ENCODE results near the gene BTBD18.

Gene BTBD18

DNA sequence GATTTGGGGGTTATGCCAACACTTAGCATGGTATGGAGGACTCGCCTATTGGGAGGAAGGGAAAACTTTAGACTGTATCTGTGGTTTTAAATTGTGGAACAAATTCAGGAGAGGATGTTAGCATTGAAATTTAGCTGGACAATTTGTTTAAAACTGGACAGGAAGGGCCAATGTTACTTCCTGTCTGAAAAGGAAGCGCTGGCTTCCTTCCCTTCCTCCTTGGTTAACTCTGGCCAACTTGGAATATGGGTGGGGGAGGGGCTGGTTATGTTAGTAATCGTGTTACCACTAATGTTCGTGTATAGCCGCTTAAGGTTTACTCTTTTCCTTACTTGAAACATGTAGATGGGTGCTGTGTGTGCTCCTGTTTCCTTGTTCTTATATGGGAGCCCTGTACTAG, 23.9 kb upstream of the BTBD18 start:
- DNase-seq = no peak

- DNase-seq = peak; percentile 32
These were observed 21.5 kb upstream of the BTBD18 start for GRCh38 chr11:57773026-57773598.

DNA sequence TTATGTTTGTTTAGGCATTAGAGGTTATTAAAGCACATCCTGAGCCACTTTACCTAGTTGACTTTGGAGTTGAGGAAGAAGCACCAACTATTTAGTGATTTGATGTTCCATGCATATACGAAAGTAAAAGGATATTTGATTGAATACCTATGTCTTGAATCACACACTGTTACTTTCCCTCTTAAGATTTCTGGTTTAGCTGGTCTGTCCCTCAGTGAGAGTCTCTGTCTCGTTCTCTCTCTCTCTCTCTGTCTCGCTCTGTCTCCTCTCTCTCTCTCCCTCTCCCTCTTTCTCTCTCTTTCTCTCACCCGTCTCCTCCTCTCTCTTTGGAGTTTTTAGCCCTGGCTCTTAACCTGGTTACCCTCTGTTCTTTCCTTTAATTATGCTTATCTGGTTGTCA, 20.9 kb upstream of the BTBD18 start:
- peak; percentile 9 for DNase-seq

DNA sequence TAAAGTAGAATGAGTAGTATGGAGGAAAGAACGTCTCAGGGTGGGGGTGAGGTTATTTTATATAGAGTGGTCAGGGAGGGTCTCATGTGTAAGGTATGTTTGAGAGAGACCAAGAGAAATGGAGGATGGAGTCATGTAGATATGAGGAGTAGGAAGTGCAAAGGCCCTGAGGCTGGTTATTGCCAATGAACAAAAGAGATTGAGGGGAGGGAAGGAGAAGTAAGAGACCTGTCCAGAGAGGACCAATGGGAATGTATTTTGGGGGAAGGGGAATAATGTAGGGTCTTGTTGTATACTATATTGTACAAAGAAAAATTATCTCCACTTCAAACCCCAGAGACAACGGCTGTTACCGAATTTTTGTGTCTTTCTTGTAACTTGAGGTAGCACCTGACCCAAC, 19.7 kb upstream of the BTBD18 start:
- no peak for DNase-seq

DNA sequence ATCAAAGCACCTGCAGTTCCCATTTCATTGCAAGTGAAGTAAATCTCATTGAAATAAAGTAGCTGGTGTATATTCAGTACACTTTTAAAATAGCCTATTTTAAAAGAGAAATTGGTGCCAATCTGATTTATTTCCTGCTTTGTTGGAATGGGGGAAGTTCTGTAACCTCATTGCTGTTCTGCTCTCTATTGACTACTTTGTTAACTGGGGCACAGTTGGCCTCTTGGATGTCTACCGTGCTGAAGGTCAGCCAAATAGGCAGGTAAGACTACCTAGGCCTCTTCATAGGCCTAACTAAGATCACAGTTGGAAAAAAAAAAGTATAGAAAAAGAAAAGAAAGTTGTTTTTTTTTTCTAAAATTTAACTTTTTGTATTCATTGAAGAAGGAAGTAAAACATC, 19.2 kb upstream of the BTBD18 start:
- DNase-seq = no peak

DNA sequence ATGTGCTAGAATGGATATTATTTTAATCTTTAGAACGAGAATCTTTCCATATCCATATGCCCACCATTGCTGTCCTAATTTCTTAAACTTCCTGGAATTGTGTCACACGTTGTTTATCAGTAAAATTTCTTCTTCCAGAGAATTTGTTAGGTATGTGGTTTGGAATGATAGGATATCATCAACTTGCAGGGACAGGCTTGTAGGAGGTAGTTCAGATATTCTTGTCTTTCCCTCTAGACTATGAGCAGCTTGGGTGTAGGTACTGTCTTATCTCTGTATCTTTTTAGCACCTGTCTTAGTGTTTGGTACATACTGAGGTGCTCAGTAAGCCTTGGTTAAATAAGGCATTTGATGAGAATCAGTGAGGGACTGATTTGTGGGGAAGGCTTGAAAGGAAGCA, 13.4 kb upstream of the BTBD18 start:
- no peak for DNase-seq

DNA sequence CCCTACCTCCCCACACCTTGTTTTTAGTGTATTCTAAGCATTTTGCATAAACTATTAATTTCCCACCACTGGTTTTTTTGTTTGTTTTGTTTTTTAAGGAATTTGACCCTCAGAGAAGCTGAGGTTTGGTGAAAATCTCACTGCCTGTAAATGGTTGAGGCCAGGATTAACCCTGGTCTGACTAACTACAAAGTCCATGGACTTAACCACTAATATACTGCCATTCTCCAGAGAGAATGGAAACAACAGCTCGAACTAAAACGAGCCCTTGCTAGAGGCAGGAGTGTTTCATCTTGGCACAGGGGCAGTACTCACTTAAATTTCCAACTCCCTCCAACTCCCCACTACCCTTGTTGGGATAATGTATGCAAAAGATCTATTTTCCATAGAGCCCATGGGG, 12.9 kb upstream of the BTBD18 start:
- no peak for DNase-seq

- DNase-seq = no peak
These were observed 12.4 kb upstream of the BTBD18 start for GRCh38 chr11:57764021-57764420.

GRCh38 chr11:57763568-57763967, 11.9 kb upstream of the BTBD18 start:
- DNase-seq = peak; percentile 41

GRCh38 chr11:57762235-57762861, 10.7 kb upstream of the BTBD18 start:
- no peak for DNase-seq

DNA sequence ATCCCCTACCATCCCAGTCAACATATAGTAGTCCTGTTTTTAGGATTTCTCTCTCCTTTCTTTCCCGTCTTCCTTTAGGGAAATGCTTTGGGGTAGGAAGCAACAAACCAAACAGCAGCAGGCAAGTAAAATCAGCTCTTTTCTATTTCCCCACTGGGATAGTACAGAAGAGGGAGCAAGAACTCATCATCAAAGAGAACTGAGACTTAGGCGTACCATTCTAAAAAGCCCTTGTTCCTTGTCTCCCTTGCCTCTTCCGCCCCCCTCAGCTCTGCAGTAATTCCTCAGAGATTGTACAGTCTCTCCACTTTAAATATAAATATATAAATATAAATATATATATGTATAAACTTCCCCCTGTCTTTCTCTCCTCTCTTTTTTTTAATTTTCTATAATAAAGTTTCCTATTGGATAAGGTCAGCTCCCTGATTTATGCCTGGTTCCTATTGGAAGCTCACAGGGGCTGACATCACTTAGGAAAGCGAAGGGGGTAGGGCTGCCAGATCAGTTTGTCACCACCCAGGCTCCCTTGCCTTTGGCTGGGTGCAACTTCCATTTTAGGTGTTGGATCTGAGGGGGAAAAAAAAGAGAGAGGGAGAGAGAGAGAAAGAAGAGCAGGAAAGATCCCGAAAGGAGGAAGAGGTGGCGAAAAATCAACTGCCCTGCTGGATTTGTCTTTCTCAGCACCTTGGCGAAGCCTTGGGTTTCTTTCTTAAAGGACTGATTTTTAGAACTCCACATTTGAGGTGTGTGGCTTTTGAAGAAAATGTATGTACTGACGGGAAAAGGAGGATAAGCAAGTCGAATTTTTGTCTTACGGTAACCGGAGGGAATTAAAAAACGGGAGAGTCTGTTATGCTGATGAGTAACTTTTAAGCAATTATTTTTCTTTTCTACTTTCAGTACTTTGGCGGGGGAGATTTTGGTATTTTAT, 9.9 kb upstream of the BTBD18 start, which contains the start of gene CTNND1:
TSS of gene CTNND1 (plus strand) at position 502 of the 934 bp plus-strand sequence. CDS start 29,677 bp downstream, outside the sequence.
- peak; percentile 94 for DNase-seq

- DNase-seq = no peak
These were observed 6.6 kb upstream of the BTBD18 start for GRCh38 chr11:57758174-57758573.

DNA sequence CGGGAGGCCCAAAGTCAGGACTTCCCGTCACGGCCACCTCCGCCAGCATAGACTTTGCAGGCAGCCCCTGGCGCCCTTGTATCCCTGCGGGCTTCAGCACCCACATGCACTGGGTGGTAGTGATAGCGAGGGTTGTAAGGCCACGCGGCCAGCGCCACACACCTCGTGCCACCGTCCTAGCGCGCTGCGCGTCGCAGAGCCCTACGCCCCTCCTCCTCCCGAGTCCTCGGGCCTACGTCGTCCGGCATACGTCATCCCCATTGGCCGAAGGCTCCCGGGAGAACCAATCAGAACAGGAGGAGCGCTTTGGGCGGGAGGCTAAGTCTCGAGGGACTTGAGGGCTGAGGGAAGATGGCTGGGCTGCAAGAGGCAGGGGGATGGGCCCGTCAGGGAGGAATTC, 1.3 kb upstream of the BTBD18 start:
- no peak for DNase-seq

GRCh38 chr11:57751176-57751575, 443 bp downstream of the BTBD18 start:
- peak; percentile 6 for DNase-seq

GRCh38 chr11:57746920-57747319, 4.7 kb downstream of the BTBD18 start:
- no peak for DNase-seq

DNA sequence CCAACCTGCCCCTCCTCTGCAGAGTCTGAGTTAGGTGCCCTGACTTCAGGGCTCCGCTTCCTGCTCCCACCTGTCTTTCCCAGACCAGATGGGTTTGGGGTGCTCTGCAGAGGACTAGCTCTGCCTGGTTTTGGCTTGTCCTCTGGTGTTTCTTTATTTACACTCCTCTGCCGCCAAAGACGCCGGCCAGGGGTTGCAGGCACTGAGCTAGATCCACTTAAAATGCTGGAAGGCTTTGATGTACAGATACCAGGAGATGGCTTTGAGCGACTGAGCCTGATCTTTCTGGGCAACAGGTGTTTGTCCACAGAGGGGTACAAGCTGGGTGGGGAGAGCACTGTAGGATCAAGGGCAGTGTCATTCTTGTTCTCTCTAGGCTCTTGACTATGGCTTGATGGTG, 6.4 kb downstream of the BTBD18 start:
- no peak for DNase-seq

- DNase-seq = no peak
These were observed 7.3 kb downstream of the BTBD18 start for GRCh38 chr11:57744357-57744756.

- DNase-seq = no peak
These were observed 9.5 kb downstream of the BTBD18 start for GRCh38 chr11:57742087-57742452.

DNA sequence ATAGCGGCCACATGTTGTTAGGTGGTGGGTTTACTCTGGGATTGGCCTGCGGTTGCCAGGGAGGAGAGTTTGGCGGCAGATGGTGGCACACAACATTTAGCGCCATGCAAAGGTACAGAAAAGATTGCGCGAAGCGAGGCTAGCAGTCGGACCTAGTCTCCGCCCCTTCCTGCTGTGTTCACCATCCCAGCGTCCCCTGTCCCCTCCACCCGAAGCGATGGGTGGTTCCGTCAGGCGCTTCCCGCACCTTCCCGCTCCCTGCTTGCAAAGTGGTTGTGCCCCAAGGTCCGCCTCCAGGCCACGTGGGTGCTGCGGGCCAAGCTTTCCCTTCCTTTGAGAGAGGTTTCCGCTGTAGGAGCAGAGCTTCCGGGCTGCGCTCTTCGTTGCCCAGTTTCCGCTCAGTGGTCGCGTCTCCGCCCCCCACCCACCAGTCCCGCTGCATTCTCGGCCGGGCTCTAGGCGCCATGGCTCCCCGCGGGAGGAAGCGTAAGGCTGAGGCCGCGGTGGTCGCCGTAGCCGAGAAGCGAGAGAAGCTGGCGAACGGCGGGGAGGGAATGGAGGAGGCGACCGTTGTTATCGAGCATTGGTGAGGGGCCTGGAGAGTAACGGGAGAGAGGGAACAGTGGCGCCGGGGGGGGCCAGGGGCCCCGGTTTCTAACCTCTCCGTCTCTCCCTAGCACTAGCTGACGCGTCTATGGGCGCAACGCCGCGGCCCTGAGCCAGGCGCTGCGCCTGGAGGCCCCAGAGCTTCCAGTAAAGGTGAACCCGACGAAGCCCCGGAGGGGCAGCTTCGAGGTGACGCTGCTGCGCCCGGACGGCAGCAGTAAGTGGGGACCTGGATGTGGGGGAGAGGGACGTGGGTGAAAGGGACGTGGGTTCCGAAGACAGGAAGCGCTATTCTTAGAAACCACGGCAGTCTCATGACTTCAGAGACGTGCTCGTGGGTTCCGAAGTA, 10.2 kb downstream of the BTBD18 start, which contains the start of gene SELENOH:
TSS of gene SELENOH (plus strand) at position 360 of the 955 bp plus-strand sequence. CDS start at position 465, 105 bp downstream.
- peak; percentile 95 for DNase-seq

- no peak for DNase-seq
These were observed 15.9 kb downstream of the BTBD18 start for GRCh38 chr11:57735619-57736298.

DNA sequence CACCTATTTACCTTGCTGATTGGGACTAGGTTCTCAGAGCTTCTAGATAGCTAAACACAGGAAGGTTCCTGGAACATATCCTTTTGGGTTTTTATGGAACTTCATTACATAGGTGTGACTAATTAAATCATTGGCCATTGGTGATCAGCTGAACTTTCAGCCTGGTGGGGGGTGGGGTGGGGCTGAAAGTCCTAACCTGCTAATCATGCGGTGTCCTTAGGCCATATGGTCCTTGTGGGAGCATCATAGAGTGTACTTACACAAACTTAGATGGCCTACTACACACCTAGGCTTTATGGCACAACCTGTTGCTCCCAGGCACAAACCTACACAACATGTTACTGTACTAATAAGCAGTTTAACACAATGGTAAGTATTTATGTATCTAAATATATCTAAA, 19.0 kb downstream of the BTBD18 start:
- no peak for DNase-seq

DNA sequence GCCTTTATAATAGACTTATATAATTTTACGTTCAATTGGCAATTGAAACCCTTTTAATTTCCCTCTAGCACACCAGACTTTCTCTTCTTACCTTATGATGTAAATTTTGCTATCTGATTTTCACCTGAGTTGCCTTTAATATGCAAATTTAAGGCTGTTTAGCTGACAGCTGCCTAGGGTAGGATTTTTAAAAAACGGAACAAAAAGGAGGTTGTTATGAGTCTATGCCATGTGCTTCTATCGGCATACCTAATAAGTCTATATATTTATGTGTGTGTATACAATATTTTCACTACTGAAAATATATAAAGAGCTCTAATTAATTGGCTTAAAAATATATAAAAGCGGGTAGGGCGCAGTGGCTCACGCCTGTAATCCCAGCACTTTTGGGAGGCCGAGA, 22.1 kb downstream of the BTBD18 start:
- no peak for DNase-seq

All from NCI-H226 (cell line).